IPS-15b (cell line): ENCODE data around the gene NEDD1.
A peak's percentile ranks its signal among the peaks of the same experiment; 100 is the strongest.

Source experiments
- H3K27me3 ChIP-seq: one replicate; pipeline ENCODE4 v1.6.1; 2013; ENCODE audit warnings: low read length; ENCODE audit not compliant: control insufficient read depth, insufficient read depth
- H3K36me3 ChIP-seq: one replicate; pipeline ENCODE4 v1.6.1; 2013; ENCODE audit warnings: low read length; ENCODE audit not compliant: control insufficient read depth, insufficient read depth
- H3K4me1 ChIP-seq: one replicate; pipeline ENCODE4 v1.6.1; 2013; ENCODE audit warnings: mild to moderate bottlenecking, low read length; ENCODE audit not compliant: control insufficient read depth, insufficient read depth
- H3K4me3 ChIP-seq: one replicate; pipeline ENCODE4 v1.5.1; 2013; ENCODE audit warnings: low read depth, low read length
- H3K9ac ChIP-seq: one replicate; pipeline ENCODE4 v1.6.1; 2013; ENCODE audit warnings: low read depth, mild to moderate bottlenecking, low read length
- H3K9me3 ChIP-seq: one replicate; pipeline ENCODE4 v1.6.1; 2013; ENCODE audit warnings: mild to moderate bottlenecking, low read length; ENCODE audit not compliant: control insufficient read depth, insufficient read depth

NEDD1 gene

DNA sequence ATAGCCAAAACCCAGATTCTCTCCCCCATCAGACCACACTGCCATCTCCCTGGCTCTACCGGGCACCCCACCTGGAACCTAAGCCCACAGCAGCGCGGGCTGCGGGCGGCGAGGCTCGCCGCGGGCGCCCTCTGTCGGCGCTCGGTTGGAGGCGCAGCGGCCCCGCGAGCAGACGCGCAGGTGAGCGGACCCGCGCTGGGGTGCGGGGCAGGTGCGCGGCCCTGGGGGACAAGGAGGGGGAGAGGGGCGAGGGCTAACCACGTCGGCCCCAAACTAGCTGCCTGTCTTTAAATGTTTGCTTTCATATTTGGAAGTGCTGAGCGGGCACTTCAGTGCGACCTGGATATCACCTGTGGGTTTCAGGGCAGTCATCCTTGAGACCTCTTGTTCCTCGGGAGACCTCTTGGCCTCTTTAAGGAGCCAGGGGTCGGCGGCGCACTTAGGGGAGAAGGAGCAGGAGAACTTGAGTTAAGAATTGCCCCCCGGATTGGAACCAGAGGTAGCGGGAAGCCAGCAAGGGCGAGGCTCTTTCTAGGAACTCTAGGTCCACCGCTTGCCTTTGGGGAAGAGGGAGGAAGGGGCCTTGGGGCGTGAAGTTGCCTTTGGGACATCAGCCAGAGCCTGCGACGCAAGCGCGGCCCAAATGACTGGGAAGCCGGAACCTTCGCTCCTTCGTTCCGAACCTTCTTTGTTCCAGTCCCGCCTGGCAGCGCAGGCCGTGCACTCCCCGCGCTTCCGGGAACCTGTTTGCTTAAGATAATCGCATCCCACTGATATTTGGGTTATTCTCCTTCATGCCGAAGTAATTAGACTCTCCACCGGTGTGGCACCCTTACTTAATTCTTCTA lies 78.7 kb downstream of the NEDD1 start:
- H3K27me3 ChIP-seq: peaks cover 3% of the 10 kb centered on the region
- peak overlapping the region; percentile 61 for H3K4me3 ChIP-seq
- no peaks in the 10 kb centered on the region for H3K36me3 ChIP-seq
- H3K9ac ChIP-seq: peak overlapping the region; percentile 51
- H3K9me3 ChIP-seq: no peaks in the 10 kb centered on the region
- H3K4me1 ChIP-seq: peaks cover 14% of the 10 kb centered on the region

DNA sequence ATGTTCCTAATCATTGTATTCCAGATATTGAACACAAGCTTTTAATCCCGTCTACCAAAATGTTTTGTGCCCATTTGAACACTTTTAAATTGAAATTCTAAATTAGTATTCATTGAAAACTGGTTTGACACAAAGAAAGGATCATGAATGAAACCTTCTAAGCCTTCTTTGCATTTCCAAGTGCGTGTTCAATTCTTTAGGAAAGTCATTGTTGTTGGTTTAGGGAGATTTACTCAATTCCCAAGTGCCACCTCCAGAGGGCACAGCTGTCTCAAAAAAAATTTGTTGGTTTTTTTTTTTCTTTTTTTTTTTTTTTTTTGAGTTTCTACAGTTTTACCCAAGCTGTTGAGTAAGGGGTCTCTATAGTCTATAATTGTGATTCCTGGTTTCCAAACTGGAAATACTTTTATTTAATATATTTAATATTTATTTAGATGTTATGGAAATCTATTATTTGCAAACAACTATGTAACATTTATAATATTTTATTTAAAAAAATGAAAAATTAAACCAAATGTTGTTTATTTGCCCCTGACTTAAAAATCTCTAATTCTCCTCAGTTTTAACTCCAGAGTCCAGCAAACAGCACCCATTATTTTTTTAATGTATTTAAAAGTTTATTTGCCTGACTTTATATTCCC lies 79.9 kb downstream of the NEDD1 start:
- peaks cover 3% of the 10 kb centered on the region for H3K27me3 ChIP-seq
- no peak overlapping the region for H3K9ac ChIP-seq
- H3K36me3 ChIP-seq: no peaks in the 10 kb centered on the region
- H3K4me3 ChIP-seq: no peak overlapping the region
- no peaks in the 10 kb centered on the region for H3K9me3 ChIP-seq
- H3K4me1 ChIP-seq: peaks cover 14% of the 10 kb centered on the region

DNA sequence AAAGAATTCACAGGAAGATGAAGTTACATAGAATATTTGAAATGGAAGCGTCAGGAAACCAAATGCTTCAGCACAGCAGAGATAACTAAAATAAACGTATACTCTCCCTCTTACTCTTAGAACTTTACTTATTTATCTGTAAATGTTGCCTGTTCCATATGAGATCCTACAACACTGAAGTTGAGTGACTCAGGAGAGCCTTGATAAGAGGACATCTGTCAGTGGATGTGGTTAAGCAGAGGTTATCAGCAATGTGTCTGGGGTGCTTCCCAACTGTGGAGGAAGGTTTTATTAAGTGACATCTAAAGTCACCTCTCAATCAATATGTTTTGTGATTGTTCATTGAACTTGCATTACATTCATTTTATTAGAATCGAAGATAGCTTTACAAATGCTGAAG lies 81.9 kb downstream of the NEDD1 start:
- no peak overlapping the region for H3K9ac ChIP-seq
- H3K27me3 ChIP-seq: peaks cover 3% of the 10 kb centered on the region
- H3K4me1 ChIP-seq: peaks cover 14% of the 10 kb centered on the region
- H3K4me3 ChIP-seq: no peak overlapping the region
- no peaks in the 10 kb centered on the region for H3K36me3 ChIP-seq
- H3K9me3 ChIP-seq: no peaks in the 10 kb centered on the region

DNA sequence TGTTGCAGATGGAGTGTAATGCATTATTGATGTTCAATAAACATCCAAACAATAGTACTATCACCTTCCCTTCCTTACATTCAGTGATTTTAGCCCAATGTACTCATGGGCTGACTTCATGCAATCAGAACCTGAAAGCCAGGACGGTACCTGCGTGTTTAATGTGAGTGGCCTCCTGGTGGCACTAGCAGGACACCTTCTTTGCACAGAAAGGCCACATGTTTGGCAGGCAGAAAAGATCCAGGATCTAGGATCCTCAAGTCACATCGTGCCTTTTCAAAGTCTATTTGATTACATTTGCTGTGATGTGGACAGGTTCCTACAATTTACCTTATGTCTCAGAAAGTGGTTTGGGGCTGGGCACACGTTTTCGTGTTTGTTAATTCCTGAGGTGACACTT lies 82.9 kb downstream of the NEDD1 start:
- Histone ChIP-seq H3K36me3 (no peaks in the 10 kb centered on the region), H3K27me3 (peaks cover under 1% of the 10 kb centered on the region), H3K4me1 (peaks cover 14% of the 10 kb centered on the region), H3K9me3 (no peaks in the 10 kb centered on the region), H3K4me3 (no peak overlapping the region), H3K9ac (no peak overlapping the region)

DNA sequence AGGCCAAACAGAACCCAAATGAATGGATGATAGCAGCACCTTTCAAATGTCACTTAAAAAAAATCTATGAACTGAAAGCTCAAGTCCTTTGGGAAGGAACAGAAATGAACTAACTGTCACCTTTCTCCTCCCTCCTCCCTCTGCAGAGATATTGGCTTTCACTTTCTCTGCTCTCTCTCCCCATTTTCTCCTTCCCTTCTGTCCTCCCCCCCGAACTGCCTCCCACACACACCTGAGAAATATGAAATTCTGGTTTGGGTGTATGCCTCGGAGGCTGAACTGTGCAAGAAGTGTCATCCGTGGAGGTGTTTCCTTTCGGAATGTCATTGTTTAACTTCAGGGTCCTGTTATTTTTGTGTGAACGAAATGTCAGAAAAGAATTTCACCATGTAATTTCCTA lies 87.8 kb downstream of the NEDD1 start:
- Histone ChIP-seq H3K4me1 (no peaks in the 10 kb centered on the region), H3K36me3 (no peaks in the 10 kb centered on the region), H3K4me3 (no peak overlapping the region), H3K9me3 (no peaks in the 10 kb centered on the region), H3K27me3 (no peaks in the 10 kb centered on the region), H3K9ac (no peak overlapping the region)

DNA sequence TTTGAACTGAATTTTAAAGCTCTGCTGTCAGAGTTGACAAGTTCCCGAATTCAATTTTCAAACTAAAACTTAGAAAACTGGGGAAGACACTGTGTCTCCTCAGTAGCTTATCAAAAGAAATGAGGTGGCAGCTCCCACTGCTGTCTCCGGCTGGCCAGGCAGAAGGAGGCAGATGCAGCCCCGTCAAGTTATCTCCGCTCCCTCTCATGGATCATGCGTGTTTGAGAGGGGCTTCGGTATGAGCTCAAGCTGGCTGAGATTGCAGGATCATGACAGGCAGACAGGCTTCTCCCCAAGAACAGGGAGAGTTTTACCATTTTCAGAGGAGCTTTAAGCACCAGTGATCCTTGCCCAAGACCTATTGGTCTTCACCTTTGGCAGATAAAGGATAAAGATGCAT lies 88.8 kb downstream of the NEDD1 start:
- Histone ChIP-seq H3K9ac (no peak overlapping the region), H3K4me3 (no peak overlapping the region), H3K36me3 (no peaks in the 10 kb centered on the region), H3K9me3 (no peaks in the 10 kb centered on the region), H3K4me1 (no peaks in the 10 kb centered on the region), H3K27me3 (no peaks in the 10 kb centered on the region)

DNA sequence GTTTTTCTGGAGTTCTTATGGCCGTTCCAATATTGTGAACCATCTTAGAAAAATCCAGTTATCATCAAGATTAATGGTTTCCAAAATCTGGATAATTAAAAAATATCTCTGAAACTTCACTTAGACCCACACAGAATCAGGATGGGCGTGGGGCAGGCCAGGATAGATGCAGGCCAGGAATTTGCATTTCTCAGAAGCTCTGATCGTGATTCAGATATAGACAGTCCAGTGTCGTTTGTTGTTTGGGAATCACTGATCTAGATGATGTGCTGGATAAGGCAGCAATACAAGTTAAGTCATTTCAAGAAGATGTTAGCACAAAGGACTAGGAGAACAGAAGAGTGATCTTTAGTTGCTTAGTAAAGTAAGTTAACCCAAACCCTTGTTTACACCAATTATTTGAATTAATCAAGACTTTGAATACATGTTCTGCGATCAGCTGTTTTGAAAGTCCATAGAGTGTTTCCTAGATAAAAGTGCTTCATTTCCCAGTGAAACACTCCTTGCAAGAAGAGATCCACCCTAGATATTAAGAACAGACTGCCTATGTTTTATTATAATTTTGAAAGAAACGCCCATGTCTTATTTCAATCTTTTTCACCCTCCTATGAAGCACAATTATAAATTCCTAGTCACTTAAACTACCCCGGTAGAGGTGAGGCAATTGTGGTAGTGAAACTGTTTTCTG lies 90.9 kb downstream of the NEDD1 start:
- Histone ChIP-seq H3K27me3 (no peaks in the 10 kb centered on the region), H3K9ac (no peak overlapping the region), H3K4me3 (no peak overlapping the region), H3K36me3 (no peaks in the 10 kb centered on the region), H3K4me1 (no peaks in the 10 kb centered on the region), H3K9me3 (no peaks in the 10 kb centered on the region)

DNA sequence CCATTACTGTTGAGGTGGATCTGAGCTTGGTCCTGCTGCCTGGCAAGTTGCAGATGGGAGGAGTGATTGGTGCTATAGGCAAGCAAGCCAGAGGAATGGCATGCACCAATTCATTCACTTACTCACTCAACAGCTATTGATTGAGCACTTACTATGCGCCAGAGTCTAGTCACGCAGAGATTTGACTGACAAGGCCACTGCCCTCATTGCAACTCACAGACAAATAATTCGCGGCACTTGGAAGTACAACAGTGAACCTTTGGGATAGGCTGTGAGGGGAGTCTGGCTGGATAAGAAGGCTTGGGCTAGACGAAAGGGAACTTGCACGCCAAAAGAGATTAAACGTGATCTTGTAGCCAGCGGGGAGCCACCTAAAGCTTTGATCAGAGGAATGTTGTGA lies 96.2 kb downstream of the NEDD1 start:
- Histone ChIP-seq H3K4me1 (no peaks in the 10 kb centered on the region), H3K36me3 (no peaks in the 10 kb centered on the region), H3K4me3 (no peak overlapping the region), H3K27me3 (no peaks in the 10 kb centered on the region), H3K9me3 (no peaks in the 10 kb centered on the region), H3K9ac (no peak overlapping the region)
